HG03196 (cell line): ENCODE results near the gene WASL.
"Not testable (repeated sequence)": the region's sequence is repeated elsewhere in the genome, so short reads cannot be mapped to it uniquely, and the experiment has no call there.

Experiments
- ATAC-seq: cut with Tn5 transposase; IDR thresholded peaks from one replicate; pipeline ENCODE4 v1.9.1; 2021; ENCODE audit not compliant: unreplicated experiment

The WASL gene

GRCh38 chr7:123634011-123634573 is 114.7 kb downstream of the WASL start:
- ATAC-seq = not testable (repeated sequence)

- no peak for ATAC-seq
Measured at GRCh38 chr7:123633553-123633952, 115.2 kb downstream of the WASL start.

- ATAC-seq = no peak
Measured at GRCh38 chr7:123632808-123633207, 116.0 kb downstream of the WASL start.
